NCI-H345 treated with DMSO at 0.1 percent for 48 hours (cell line): ENCODE data around the gene FHL1.

ENCODE experiments used
- DNase-seq: peaks from one replicate; lab custom pipeline; 2025; ENCODE audit not compliant: unreplicated experiment; lab: John Stamatoyannopoulos, UW

Gene FHL1

GRCh38 chrX:136251041-136251991, 104.0 kb downstream of the FHL1 start, which contains the start of gene MAP7D3:
TSS of gene MAP7D3 (minus strand) at chrX:136251400. CDS start at chrX:136251358, 42 bp downstream.
- DNase-seq, result no peak

GRCh38 chrX:136255541-136255940, 108.2 kb downstream of the FHL1 start:
- DNase-seq, result no peak

GRCh38 chrX:136256026-136256425, 108.7 kb downstream of the FHL1 start:
- DNase-seq, result no peak

GRCh38 chrX:136258951-136259350, 111.6 kb downstream of the FHL1 start:
- DNase-seq, result no peak

- DNase-seq, result no peak
These were observed 112.2 kb downstream of the FHL1 start for GRCh38 chrX:136259543-136259942.

GRCh38 chrX:136260776-136261175, 113.4 kb downstream of the FHL1 start:
- no peak for DNase-seq
